GM12878 (cell line): ENCODE data around the gene THBS3. TPM values are rescaled to one million over a fixed set of nuclear protein-coding genes. Genes with fewer than 3 reads are reported as not detected.

Source experiments
- ATAC-seq: fragments of 200-7000 bp; cut with Tn5 transposase; 3 replicates; pipeline ENCODE4 v1.9.1; 2020; ENCODE audit warnings: mild to moderate bottlenecking, moderate library complexity
- BruUV-seq: library from RNA; stranded (reverse); fragments of 400-500 nt; replicated peaks from 2 replicates; lab custom pipeline; 2021; lab: Mats Ljungman, UMichigan
- CTCF ChIA-PET: fragments of 300-600 bp; sonication (Branson Sonifier 250); formaldehyde crosslinking; extraction: SDS; loops from one replicate; lab custom pipeline; 2021; ENCODE audit warnings: inconsistent platforms; lab: Yijun Ruan, JAX
- POLR2A ChIA-PET: fragments of 350-600 bp; formaldehyde crosslinking; extraction: SDS; loops from one replicate; lab custom pipeline; 2021; ENCODE audit warnings: inconsistent platforms; lab: Charles Lee
- RAD21 ChIA-PET: fragments of 300-600 bp; sonication (Branson Sonifier 250); formaldehyde crosslinking; loops from one replicate; lab custom pipeline; 2023; ENCODE audit warnings: antibody characterized with exemption; ENCODE audit not compliant: unreplicated experiment; lab: Charles Lee
- SMC1A ChIA-PET: fragments of 300-600 bp; sonication (Branson Sonifier 250); formaldehyde crosslinking; loops from one replicate; lab custom pipeline; 2023; ENCODE audit not compliant: unreplicated experiment, uncharacterized antibody; lab: Charles Lee
- DNase-seq: peaks from one replicate; pipeline ENCODE4 v3.0.0-alpha.2; 2011; ENCODE audit warnings: low read depth, low spot score
- FAIRE-seq: peaks from 3 replicates; lab custom pipeline; 2011; peaks lifted over from hg19 to GRCh38; lab: Jason Lieb, UNC
- H2AFZ ChIP-seq: 2 replicates; pipeline ENCODE4 v1.6.0; 2011; ENCODE audit warnings: low read depth, low read length, control low read depth; ENCODE audit not compliant: control insufficient read depth
- H3K27ac ChIP-seq: 2 replicates; pipeline ENCODE4 v1.5.1; 2011; ENCODE audit warnings: control low read depth; ENCODE audit not compliant: control insufficient read depth, insufficient read depth
- H3K27me3 ChIP-seq, 2 experiments: replicated peaks in 1 of 2; 2 replicates each; pipeline versions ENCODE4 v1.6.0 to v1.6.1; 2011; ENCODE audit warnings: low read length in 1 of 2; ENCODE audit not compliant: control insufficient read depth in 2 of 2, insufficient read depth in 2 of 2
- H3K36me3 ChIP-seq, 2 experiments: 2 replicates each; pipeline ENCODE4 v1.5.1; 2011; ENCODE audit warnings: low read length in 1 of 2; ENCODE audit not compliant: control insufficient read depth in 2 of 2, insufficient read depth in 2 of 2
- H3K4me1 ChIP-seq: 2 replicates; pipeline ENCODE4 v1.6.1; 2011; ENCODE audit warnings: mild to moderate bottlenecking, low read length, moderate library complexity, mixed read lengths; ENCODE audit not compliant: control insufficient read depth, insufficient read depth
- H3K4me2 ChIP-seq: 2 replicates; pipeline ENCODE4 v1.6.0; 2011; ENCODE audit warnings: control low read depth; ENCODE audit not compliant: control insufficient read depth, insufficient read depth
- H3K4me3 ChIP-seq: fragments of 200-600 bp; sonication (generic); 2 replicates; pipeline ENCODE4 v1.5.1; 2016
- H3K79me2 ChIP-seq: 2 replicates; pipeline ENCODE4 v1.6.0; 2011; ENCODE audit warnings: low read length; ENCODE audit not compliant: control insufficient read depth, insufficient read depth
- H3K9ac ChIP-seq: 2 replicates; pipeline ENCODE4 v1.8.0; 2011; ENCODE audit warnings: low read length, control low read depth, mixed read lengths; ENCODE audit not compliant: control insufficient read depth, insufficient read depth
- H3K9me3 ChIP-seq: replicated peaks from 3 replicates; pipeline ENCODE4 v1.5.1; 2011; ENCODE audit warnings: mild to moderate bottlenecking, low read length; ENCODE audit not compliant: control insufficient read depth, insufficient read depth
- H4K20me1 ChIP-seq: 2 replicates; pipeline ENCODE4 v1.6.0; 2011; ENCODE audit not compliant: control insufficient read depth, insufficient read depth
- CBFB ChIP-seq: IDR thresholded peaks from 2 replicates; pipeline ENCODE4 v1.6.1; 2016; ENCODE audit warnings: antibody characterized with exemption, low read depth
- KAT2A ChIP-seq: conservative IDR thresholded peaks from 2 replicates; pipeline ENCODE4 v1.6.1; 2011; ENCODE audit warnings: low read depth, low read length; ENCODE audit not compliant: control insufficient read depth
- MEF2A ChIP-seq: IDR thresholded peaks from 2 replicates; pipeline ENCODE4 v1.6.1; 2011; ENCODE audit warnings: low read depth, mild to moderate bottlenecking, low read length, moderate library complexity; ENCODE audit not compliant: insufficient read depth
- MYB ChIP-seq: fragments of 150-350 bp; IDR thresholded peaks from 2 replicates; pipeline ENCODE4 v1.6.1; 2014; ENCODE audit warnings: mild to moderate bottlenecking, low read depth, low read length, borderline replicate concordance
- NR2F1 ChIP-seq: fragments of 450-650 bp; conservative IDR thresholded peaks from 2 replicates; pipeline ENCODE4 v1.6.1; 2017; ENCODE audit warnings: mild to moderate bottlenecking
- PAX8 ChIP-seq: fragments of 450-650 bp; IDR thresholded peaks from 2 replicates; pipeline ENCODE4 v1.6.1; 2017; ENCODE audit warnings: mild to moderate bottlenecking, moderate library complexity
- POLR2AphosphoS5 ChIP-seq: IDR thresholded peaks from 2 replicates; pipeline ENCODE4 v1.6.1; 2011; ENCODE audit warnings: mild to moderate bottlenecking, low read length, inconsistent platforms
- STAT3 ChIP-seq: IDR thresholded peaks from 2 replicates; pipeline ENCODE4 v1.6.1; 2011; ENCODE audit warnings: low read depth, low read length, improper control_type of control experiment
- TCF12 ChIP-seq: IDR thresholded peaks from 2 replicates; pipeline ENCODE4 v1.6.1; 2011; ENCODE audit warnings: low read depth, mild to moderate bottlenecking, low read length
- ZNF384 ChIP-seq: IDR thresholded peaks from 2 replicates; pipeline ENCODE4 v1.6.1; 2012; ENCODE audit warnings: low read depth, mild to moderate bottlenecking, low read length, improper control_type of control experiment, borderline replicate concordance
- ZZZ3 ChIP-seq: IDR thresholded peaks from 2 replicates; pipeline ENCODE4 v1.6.1; 2011; ENCODE audit warnings: low read depth; ENCODE audit not compliant: control insufficient read depth, insufficient read length
- WGBS: methylation state at CpG from one replicate; pipeline ENCODE4 v1.1.6; 2016; ENCODE audit warnings: low lambda C conversion rate; ENCODE audit not compliant: insufficient replicate concordance, insufficient coverage; ENCODE audit errors: missing lambda C conversion rate; 5-methylcytosine and 5-hydroxymethylcytosine counted together
- in situ Hi-C: fragments of 300-500 bp; cut with MboI; formaldehyde crosslinking; loops from 9 replicates; pipeline ENCODE4 v1.14.3; 2018; ENCODE audit warnings: mixed read lengths
- intact Hi-C: fragments of 100-400 bp; cut with micrococcal nuclease; formaldehyde crosslinking; loops from one replicate; pipeline ENCODE4 v1.14.2; 2022; ENCODE audit not compliant: unreplicated experiment
- polyA plus RNA-seq, 11 experiments: library from polyadenylated mRNA; depleted of rRNA in 4 of 11; unstranded in 6 of 11; stranded (reverse) in 5 of 11; fragments of >200 nt; fragmentation: Nextera tagmentation in 4 of 11; fragmentation: Illumina TruSeq in 1 of 11; extraction: Ambion mirVana in 4 of 11; extraction: Trizol in 1 of 11; gene quantifications; 1 replicate in 1 of 11; 2 replicates in 10 of 11; pipeline versions ENCODE4 v1.2.1 to v1.2.3, GENCODE V29; 2011 to 2016; ENCODE audit warnings: inconsistent platforms in 2 of 11, missing spikeins in 2 of 11, low read depth in 1 of 11
- total RNA-seq, 4 experiments: library from RNA; depleted of rRNA in 3 of 4; stranded (reverse); fragments of >200 nt in 3 of 4; fragmentation: Illumina TruSeq in 1 of 4; extraction: Trizol in 1 of 4; gene quantifications; 2 replicates each; pipeline versions ENCODE4 v1.2.1 to v1.2.3, GENCODE V29; 2013 to 2021
- TF ChIP-seq, protein P1 (sequence below): IDR thresholded peaks from 2 replicates; pipeline ENCODE4 v1.6.1; 2012; ENCODE audit warnings: low read length, inconsistent platforms

Gene THBS3
- total and polyA plus RNA-seq, 10 of the 15 experiments (the other 5 are each of a cell fraction or from before 2014, with no cell fraction given): 0.66 to 3.6 (median 2.0) TPM

DNA sequence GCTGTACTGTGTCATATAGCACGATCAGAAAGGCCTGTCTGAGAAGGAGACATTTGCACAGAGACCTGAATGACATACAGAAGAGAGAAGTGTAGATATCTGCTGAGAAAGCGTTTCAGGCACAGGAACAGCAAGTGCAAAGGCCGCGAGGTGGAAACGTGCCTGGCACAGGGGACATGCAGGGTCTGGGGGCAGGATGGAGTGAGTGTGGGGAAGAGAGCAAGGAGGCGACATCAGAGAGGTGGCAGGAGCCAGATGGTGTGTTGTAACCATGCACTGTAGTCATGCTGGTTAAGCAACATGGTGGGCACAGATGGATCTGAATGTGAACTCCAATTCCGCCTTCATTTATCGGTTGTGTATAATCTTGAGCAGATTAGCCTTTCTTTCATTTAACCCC lies 47.6 kb downstream of the THBS3 start:
- 48% methylated on average over 8 of the region's 8 CpGs for WGBS
- Histone ChIP-seq H3K4me2 (no peak overlapping the region), H3K27me3 (no peaks in the 10 kb centered on the region), H3K9me3 (no peaks in the 10 kb centered on the region), H3K36me3 (no peaks in the 10 kb centered on the region), H3K4me1 (no peaks in the 10 kb centered on the region), H3K4me3 (no peak overlapping the region), H3K79me2 (no peaks in the 10 kb centered on the region), H2AFZ (no peak overlapping the region), H3K27ac (no peak overlapping the region), H4K20me1 (no peaks in the 10 kb centered on the region), H3K9ac (no peak overlapping the region)
- ATAC-seq: no peak
- SMC1A ChIA-PET: no interaction called here
- in situ Hi-C loops (no loop called here), intact Hi-C loops (no loop called here)
- POLR2A ChIA-PET: interaction anchor here (0.6 to 0.7 kb wide), 2 partner anchors 28 to 342 kb away, joined by 3 to 4 read pairs; no protein-coding TSS in a partner anchor
- FAIRE-seq: no peak
- no peak for DNase-seq
- RAD21 ChIA-PET: no interaction called here
- TF ChIP-seq CBFB (no peak), KAT2A (no peak), MYB (no peak), STAT3 (no peak), ZZZ3 (no peak), TCF12 (no peak), ZNF384 (no peak)
- TF ChIP-seq, protein P1, sequence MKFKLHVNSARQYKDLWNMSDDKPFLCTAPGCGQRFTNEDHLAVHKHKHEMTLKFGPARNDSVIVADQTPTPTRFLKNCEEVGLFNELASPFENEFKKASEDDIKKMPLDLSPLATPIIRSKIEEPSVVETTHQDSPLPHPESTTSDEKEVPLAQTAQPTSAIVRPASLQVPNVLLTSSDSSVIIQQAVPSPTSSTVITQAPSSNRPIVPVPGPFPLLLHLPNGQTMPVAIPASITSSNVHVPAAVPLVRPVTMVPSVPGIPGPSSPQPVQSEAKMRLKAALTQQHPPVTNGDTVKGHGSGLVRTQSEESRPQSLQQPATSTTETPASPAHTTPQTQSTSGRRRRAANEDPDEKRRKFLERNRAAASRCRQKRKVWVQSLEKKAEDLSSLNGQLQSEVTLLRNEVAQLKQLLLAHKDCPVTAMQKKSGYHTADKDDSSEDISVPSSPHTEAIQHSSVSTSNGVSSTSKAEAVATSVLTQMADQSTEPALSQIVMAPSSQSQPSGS: no peak
- CTCF ChIA-PET: no interaction called here
- no TSS peak for BruUV-seq

DNA sequence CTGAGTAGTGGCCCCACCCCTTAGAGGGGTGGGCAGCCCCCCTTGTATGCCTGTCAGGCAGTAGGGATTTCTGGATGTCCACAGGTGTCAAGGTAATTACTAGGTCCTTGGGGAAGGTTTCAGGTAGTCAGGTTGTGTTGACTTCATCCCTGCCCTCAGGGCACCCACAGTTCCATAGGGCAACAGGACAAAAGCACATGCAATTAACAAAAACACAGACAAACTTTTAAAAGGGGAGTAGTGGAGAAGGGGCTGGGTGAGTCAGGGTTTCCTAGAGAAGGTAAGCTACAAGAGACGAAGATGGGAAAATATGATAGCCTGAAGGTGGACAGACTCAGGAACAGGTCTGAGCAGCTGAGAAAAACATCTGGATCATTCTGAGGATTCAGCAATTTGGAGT lies 48.7 kb downstream of the THBS3 start:
- H3K4me1 ChIP-seq: no peaks in the 10 kb centered on the region
- ChIA-PET RAD21 (no interaction called here), POLR2A (interaction anchor here (0.6 kb wide), 1 partner anchor 181 kb away, joined by 3 read pairs; no protein-coding TSS in a partner anchor), CTCF (no interaction called here), SMC1A (no interaction called here)
- DNase-seq (no peak), ATAC-seq (no peak), FAIRE-seq (no peak)
- H3K27ac ChIP-seq: no peak overlapping the region
- no peak overlapping the region for H3K4me2 ChIP-seq
- 40% methylated on average over 1 of the region's 1 CpG for WGBS
- no peaks in the 10 kb centered on the region for H3K79me2 ChIP-seq
- no peak overlapping the region for H2AFZ ChIP-seq
- intact Hi-C loops: no loop called here
- no TSS peak for BruUV-seq
- no peaks in the 10 kb centered on the region for H3K9me3 ChIP-seq
- H3K27me3 ChIP-seq: no peaks in the 10 kb centered on the region
- TF ChIP-seq NR2F1 (no peak), PAX8 (no peak), POLR2AphosphoS5 (no peak), MEF2A (no peak)
- TF ChIP-seq, all 136 proteins: peak for 0
- Histone ChIP-seq H4K20me1 (no peaks in the 10 kb centered on the region), H3K36me3 (no peaks in the 10 kb centered on the region), H3K4me3 (no peak overlapping the region), H3K9ac (no peak overlapping the region)
- in situ Hi-C loops: no loop called here
